ENCODE results near the gene FGG.
A peak's percentile ranks its signal among the peaks of the same experiment; 100 is the strongest.
"Not testable (repeated sequence)": the region's sequence is repeated elsewhere in the genome, so short reads cannot be mapped to it uniquely, and the experiment has no call there.

The FGG gene

GRCh38 chr4:154610582-154610981 lies 1.9 kb downstream of the FGG start:
- DNase-seq: peak in 1 of 3 donors; percentile 2

GRCh38 chr4:154609532-154609931 lies 2.9 kb downstream of the FGG start:
- DNase-seq: no peak

GRCh38 chr4:154608361-154609252 lies 3.8 kb downstream of the FGG start:
- DNase-seq: no peak

- DNase-seq: no peak
Measured at GRCh38 chr4:154606728-154607723, 5.4 kb downstream of the FGG start.

- no peak for DNase-seq
Measured at GRCh38 chr4:154604696-154605200, 7.7 kb downstream of the FGG start.

- DNase-seq: no peak
Measured at GRCh38 chr4:154603033-154603943, 9.2 kb downstream of the FGG start.

- no peak for DNase-seq
Measured at GRCh38 chr4:154602404-154603020, 9.9 kb downstream of the FGG start.

GRCh38 chr4:154597798-154598774 lies 14.4 kb downstream of the FGG start:
- DNase-seq: no peak

- DNase-seq: not testable (repeated sequence)
Measured at GRCh38 chr4:154597281-154597680, 15.2 kb downstream of the FGG start.

- DNase-seq: no peak
Measured at GRCh38 chr4:154595807-154596206, 16.6 kb downstream of the FGG start.

GRCh38 chr4:154594343-154594742 lies 18.1 kb downstream of the FGG start:
- DNase-seq: not testable (repeated sequence)

- DNase-seq: no peak
Measured at GRCh38 chr4:154593868-154594267, 18.6 kb downstream of the FGG start.

GRCh38 chr4:154591890-154592289 lies 20.6 kb downstream of the FGG start:
- no peak for DNase-seq

GRCh38 chr4:154590329-154591006 lies 22.0 kb downstream of the FGG start, which contains the start of gene FGA:
Gene FGA, minus strand, starts transcription at chr4:154590742. Its CDS starts 55 bp downstream, at chr4:154590687.
- DNase-seq: no peak

- DNase-seq: no peak
Measured at GRCh38 chr4:154589296-154590197, 22.9 kb downstream of the FGG start.

GRCh38 chr4:154588198-154588597 lies 24.3 kb downstream of the FGG start:
- no peak for DNase-seq

- DNase-seq: no peak
Measured at GRCh38 chr4:154586296-154587033, 26.0 kb downstream of the FGG start.

Data from suppressor macrophage treated with lipopolysaccharide for 1 hour (primary cell).